Fibroblast of villous mesenchyme (primary cell): ENCODE results near the gene GNB4. TPM values are rescaled to one million over a fixed set of nuclear protein-coding genes. Genes with fewer than 3 reads are reported as not detected.
A peak's percentile ranks its signal among the peaks of the same experiment; 100 is the strongest.

Experiments used
- DNase-seq: peaks from one replicate; pipeline ENCODE4 v3.0.0-alpha.2; 2010; ENCODE audit warnings: low read depth
- H3K4me3 ChIP-seq: 2 replicates; pipeline ENCODE4 v1.5.1; 2011; ENCODE audit warnings: low read depth, mild to moderate bottlenecking, low read length
- CTCF ChIP-seq: IDR thresholded peaks from 2 replicates; pipeline ENCODE4 v1.5.1; 2012; ENCODE audit warnings: low read depth, mild to moderate bottlenecking, low read length; ENCODE audit not compliant: insufficient read depth
- total RNA-seq: library from RNA; depleted of rRNA; stranded (reverse); fragments of >200 nt; gene quantifications from 2 replicates; pipeline ENCODE4 v1.2.3, GENCODE V29; 2012

Gene GNB4
- total RNA-seq, 1 donor = 87.2 TPM

GRCh38 chr3:179428876-179429548 lies 22.3 kb downstream of the GNB4 start:
- no peak for DNase-seq
- no peak overlapping the region for H3K4me3 ChIP-seq
- no peak for TF ChIP-seq CTCF

- no peak for DNase-seq
- no peak overlapping the region for H3K4me3 ChIP-seq
- no peak for TF ChIP-seq CTCF
Measured at GRCh38 chr3:179425075-179425474, 26.2 kb downstream of the GNB4 start.

GRCh38 chr3:179421500-179421899 lies 29.8 kb downstream of the GNB4 start:
- peak; percentile 54 for DNase-seq
- H3K4me3 ChIP-seq = no peak overlapping the region
- TF ChIP-seq CTCF = peak; percentile 56

GRCh38 chr3:179418610-179419009 lies 32.7 kb downstream of the GNB4 start:
- no peak for DNase-seq
- no peak for TF ChIP-seq CTCF
- H3K4me3 ChIP-seq = no peak overlapping the region

GRCh38 chr3:179416681-179417080 lies 34.6 kb downstream of the GNB4 start:
- DNase-seq = no peak
- no peak overlapping the region for H3K4me3 ChIP-seq
- TF ChIP-seq CTCF = no peak

GRCh38 chr3:179415377-179415776 lies 35.9 kb downstream of the GNB4 start:
- no peak overlapping the region for H3K4me3 ChIP-seq
- TF ChIP-seq CTCF = no peak
- no peak for DNase-seq

GRCh38 chr3:179414804-179415203 lies 36.5 kb downstream of the GNB4 start:
- H3K4me3 ChIP-seq = no peak overlapping the region
- DNase-seq = no peak
- no peak for TF ChIP-seq CTCF
